Left ventricle myocardium superior (tissue), 1 donor: ENCODE results near the gene TWIST1. TPM values are rescaled to one million over a fixed set of nuclear protein-coding genes. Genes with fewer than 3 reads are reported as not detected.

Experiments used
- total RNA-seq: library from RNA; stranded (reverse); fragmentation: NEBNext Ultra II Directional; extraction: Animal tissue kit (Norgen Biotek cat#: 25700); gene quantifications from one replicate; pipeline ENCODE4 v1.2.1, GENCODE V29; 2021
- donor health status: DM: no; HTN: yes; CAD: no; lungs with severe emphysema.

Gene TWIST1
- total RNA-seq, 1 donor from 2014 or later, result 1.3 TPM

Other genes with a start within 250 kb of the TWIST1 start
- gene FERD3L, start 27.8 kb upstream of the TWIST1 start, total RNA-seq, result not detected